NB4 (cell line): ENCODE results near the gene GARS1.

Source experiments
- DNase-seq: peaks from one replicate; pipeline ENCODE4 v3.0.0; 2010; ENCODE audit warnings: low read depth
- H3K4me3 ChIP-seq: one replicate; pipeline ENCODE4 v1.5.1; 2011; ENCODE audit warnings: mild to moderate bottlenecking, low read depth, low read length, moderate library complexity
- MYC ChIP-seq: IDR thresholded peaks from 2 replicates; pipeline ENCODE4 v1.6.1; 2011; ENCODE audit warnings: low read depth, low read length
- POLR2A ChIP-seq: IDR thresholded peaks from 2 replicates; pipeline ENCODE4 v1.6.1; 2011; ENCODE audit warnings: mild to moderate bottlenecking; ENCODE audit not compliant: insufficient read length; ENCODE audit errors: extremely low read depth
- TF ChIP-seq, protein P1 (sequence below): IDR thresholded peaks from 2 replicates; pipeline ENCODE4 v1.6.1; 2011; ENCODE audit warnings: low read depth, low read length
- TF ChIP-seq, protein P2 (sequence below): IDR thresholded peaks from one replicate; pipeline ENCODE4 v1.5.1; 2012; ENCODE audit warnings: low read depth, low read length

Gene GARS1

DNA sequence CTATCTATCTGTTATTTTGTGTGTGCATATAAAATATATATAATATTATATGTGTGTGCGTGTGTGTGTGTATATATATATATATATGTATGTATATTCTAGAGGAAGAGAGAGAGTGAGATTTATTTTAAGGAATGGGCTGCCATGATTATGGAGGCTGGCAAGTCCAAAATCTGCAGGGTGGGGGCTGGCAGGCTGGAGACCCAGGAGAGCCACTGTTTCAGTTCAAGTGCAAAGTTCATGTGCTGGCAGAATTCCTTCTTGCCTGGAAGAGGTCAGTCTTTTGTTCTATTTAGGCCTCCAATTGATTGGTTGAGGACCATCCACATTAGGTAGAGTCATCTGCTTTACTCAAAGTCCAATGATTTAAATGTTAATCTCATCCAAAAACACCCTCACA lies 42.3 kb upstream of the GARS1 start:
- H3K4me3 ChIP-seq, result no peak overlapping the region
- TF ChIP-seq, protein P1, sequence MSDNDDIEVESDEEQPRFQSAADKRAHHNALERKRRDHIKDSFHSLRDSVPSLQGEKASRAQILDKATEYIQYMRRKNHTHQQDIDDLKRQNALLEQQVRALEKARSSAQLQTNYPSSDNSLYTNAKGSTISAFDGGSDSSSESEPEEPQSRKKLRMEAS, result no peak
- TF ChIP-seq, protein P2, sequence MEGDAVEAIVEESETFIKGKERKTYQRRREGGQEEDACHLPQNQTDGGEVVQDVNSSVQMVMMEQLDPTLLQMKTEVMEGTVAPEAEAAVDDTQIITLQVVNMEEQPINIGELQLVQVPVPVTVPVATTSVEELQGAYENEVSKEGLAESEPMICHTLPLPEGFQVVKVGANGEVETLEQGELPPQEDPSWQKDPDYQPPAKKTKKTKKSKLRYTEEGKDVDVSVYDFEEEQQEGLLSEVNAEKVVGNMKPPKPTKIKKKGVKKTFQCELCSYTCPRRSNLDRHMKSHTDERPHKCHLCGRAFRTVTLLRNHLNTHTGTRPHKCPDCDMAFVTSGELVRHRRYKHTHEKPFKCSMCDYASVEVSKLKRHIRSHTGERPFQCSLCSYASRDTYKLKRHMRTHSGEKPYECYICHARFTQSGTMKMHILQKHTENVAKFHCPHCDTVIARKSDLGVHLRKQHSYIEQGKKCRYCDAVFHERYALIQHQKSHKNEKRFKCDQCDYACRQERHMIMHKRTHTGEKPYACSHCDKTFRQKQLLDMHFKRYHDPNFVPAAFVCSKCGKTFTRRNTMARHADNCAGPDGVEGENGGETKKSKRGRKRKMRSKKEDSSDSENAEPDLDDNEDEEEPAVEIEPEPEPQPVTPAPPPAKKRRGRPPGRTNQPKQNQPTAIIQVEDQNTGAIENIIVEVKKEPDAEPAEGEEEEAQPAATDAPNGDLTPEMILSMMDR, result no peak
- TF ChIP-seq MYC, result no peak
- no peak for TF ChIP-seq POLR2A
- no peak for DNase-seq

DNA sequence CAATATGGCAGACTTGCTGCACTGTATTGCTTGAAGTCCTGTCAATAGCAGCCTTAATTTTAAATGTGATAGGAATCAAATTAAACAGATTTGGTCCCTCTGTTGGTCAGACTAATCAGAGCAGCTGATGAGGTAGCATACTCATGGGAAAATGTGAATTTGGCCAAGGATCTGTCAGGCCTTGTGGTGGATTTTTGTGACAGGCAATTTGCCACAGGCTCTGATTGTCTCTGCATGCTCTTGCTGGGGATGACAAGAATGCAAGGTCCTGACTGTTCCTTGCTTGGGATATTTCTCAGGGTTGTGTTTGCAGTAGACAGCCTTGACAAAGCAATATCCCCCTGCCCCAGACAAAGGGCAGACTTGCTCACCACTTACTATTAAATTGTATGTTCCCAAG lies 41.5 kb upstream of the GARS1 start:
- TF ChIP-seq, protein P1, result no peak
- no peak for TF ChIP-seq POLR2A
- no peak for TF ChIP-seq MYC
- TF ChIP-seq, protein P2, result no peak
- H3K4me3 ChIP-seq, result no peak overlapping the region
- DNase-seq, result no peak

DNA sequence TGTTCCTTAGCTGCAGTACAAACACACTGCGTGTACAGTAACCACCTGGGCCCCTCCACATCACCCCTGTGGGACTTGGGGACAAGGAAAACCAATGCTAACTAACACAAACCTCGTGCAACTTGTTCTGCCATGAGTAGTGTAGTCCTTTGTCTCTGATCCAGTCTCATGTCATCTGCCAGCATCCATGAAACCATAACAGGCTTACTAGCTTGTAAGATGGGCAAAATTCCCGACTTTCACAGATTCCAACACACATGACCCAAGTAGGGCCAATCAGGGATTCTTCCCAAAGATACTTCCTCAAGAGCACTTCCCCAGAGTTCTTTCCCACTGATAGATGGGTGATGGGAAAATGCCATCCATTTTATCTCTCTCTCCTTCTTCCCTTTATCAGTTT lies 41.1 kb upstream of the GARS1 start:
- TF ChIP-seq POLR2A (no peak), MYC (no peak)
- TF ChIP-seq, protein P2, result no peak
- TF ChIP-seq, protein P1, result no peak
- no peak overlapping the region for H3K4me3 ChIP-seq
- DNase-seq, result no peak

DNA sequence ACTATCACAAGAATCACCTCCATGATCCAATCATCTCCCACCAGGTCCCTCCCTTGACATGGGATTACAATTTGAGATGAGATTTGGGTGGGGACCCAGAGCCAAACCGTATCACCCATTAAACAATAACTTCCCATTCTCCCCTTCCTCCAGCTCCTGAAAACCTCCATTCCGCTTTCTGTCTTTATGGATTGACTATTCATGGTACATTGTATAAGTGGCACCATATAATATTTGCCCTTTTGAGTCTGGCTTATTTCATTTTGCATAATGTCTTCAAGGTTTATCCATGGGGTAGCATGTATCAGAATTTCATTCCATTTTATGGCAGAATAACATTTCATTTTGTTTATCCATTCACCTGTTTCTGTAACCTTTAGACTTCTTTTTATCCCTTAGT lies 39.2 kb upstream of the GARS1 start:
- TF ChIP-seq, protein P1, result no peak
- TF ChIP-seq MYC (no peak), POLR2A (no peak)
- TF ChIP-seq, protein P2, result no peak
- no peak overlapping the region for H3K4me3 ChIP-seq
- no peak for DNase-seq

DNA sequence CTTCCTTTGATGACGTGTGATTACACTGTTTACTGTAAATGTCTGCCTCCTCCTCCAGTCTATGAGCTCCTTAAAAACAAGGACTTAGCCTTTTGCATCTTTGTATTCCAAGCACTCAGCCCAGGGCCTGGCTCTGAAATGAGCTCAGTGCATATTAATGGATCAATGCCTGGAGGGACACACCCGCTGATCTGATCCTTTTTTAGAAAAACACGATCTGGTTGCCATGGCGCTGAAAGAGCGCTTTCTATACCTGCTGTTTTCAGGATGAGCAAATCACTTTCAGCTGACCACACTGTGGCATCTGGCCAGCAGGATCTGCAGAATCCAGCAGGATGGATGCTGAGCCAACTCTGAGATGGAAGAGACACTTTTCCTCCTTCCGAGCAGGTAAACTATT lies 37.8 kb upstream of the GARS1 start:
- H3K4me3 ChIP-seq, result no peak overlapping the region
- no peak for TF ChIP-seq MYC
- TF ChIP-seq POLR2A, result no peak
- TF ChIP-seq, protein P2, result no peak
- TF ChIP-seq, protein P1, result no peak
- DNase-seq, result no peak

DNA sequence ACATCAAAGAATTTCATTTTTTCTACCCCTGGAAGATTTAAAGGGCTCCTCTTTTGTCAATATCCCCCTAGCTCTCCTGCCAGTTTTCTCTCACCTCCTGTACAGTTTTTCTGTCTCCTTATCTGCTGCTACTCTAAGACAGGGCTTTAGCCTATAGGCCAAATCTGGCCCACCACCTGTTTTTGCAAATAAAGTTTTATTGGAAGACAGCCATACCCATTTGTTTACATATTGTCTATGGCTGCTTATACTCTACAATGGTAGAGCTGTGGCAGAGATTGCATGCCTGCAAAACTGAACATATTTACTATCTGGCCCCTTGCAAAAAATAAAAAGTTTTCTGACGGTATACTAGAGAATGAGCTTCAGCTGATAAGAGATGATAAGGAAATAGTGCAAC lies 37.4 kb upstream of the GARS1 start:
- no peak overlapping the region for H3K4me3 ChIP-seq
- no peak for DNase-seq
- TF ChIP-seq MYC, result no peak
- TF ChIP-seq POLR2A, result no peak
- TF ChIP-seq, protein P2, result no peak
